T-helper 2 cell treated with Interferon-gamma antibody and Interleukin-4, amounts not matched to agents 100 ng/mL and 5 ng/mL, for 36 hours (primary cell): ENCODE measurements around the gene ZCCHC24. TPM values are rescaled to one million over a fixed set of nuclear protein-coding genes. Genes with fewer than 3 reads are reported as not detected.

ENCODE experiments used
- intact Hi-C: fragments of 100-400 bp; cut with micrococcal nuclease; formaldehyde crosslinking; loops from one replicate; pipeline ENCODE4 v1.15.1; 2023
- total RNA-seq: library from RNA; stranded (reverse); gene quantifications from 2 replicates; pipeline ENCODE4 v1.2.3, GENCODE V29; 2022

ZCCHC24 gene
- total RNA-seq, 1 donor from 2014 or later = 1.2 TPM

DNA sequence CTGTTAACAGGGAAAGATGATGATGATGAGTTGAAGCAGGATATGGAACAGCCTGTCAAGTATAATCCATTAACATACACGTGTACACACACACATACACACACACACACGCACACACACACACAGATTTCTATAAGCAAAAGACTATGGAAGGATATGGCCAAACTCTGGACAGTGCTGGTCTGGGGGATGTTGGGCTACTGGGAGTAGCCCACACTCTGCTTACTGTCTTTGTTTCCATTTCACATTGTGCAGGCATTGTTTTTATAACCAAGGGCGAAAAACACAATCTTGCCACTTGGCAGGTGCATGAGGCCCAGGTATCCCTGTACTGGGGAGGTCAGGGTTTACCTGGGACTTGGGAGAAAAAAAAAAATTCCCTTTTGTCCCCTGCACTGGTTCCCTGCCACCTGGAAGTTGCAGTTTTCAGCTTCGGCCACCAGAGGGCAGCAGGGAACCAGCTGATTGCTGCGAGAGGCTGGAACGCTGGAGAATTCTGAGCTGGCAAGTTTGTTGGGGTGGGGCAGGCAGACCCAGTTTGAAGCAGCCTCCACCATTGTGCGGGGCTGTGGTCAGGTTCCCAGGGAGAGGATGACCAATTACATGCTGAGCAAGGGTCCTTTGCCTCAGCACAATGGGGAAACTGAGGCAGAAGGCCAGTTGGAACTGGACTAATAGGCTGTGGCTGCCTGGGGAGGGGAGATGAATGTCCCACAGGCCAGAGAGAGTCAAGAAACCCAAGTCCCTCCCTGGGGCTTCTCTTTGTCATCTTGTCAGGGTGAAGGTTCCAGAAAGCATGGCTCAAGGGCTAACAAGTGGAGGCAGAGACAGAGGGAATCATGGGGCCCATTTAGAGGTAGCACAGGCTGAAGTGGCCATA is 70.9 kb downstream of the ZCCHC24 start:
- intact Hi-C loops = loop anchor here (1.0 to 2.0 kb wide), 2 partner anchors 93 to 112 kb away; no protein-coding TSS in a partner anchor

DNA sequence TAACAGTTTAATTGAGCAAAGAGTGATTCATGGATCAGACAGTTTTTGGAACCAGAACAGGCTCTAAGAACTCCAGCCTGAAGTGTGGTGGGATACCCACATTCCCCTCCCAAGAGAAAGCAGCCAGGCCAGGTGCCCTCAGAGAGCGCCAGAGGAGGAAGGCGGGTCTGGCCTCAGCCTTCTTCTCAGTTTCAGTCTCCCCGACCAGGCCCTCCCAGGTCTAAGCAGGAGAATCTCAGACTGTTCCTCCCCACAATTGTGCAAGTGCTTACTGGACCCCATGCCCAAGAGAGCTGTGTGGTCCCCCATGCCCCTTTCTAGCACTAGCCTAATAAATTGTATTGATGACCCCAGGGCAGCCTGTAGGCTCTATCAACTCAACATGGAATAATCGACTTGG is 72.6 kb downstream of the ZCCHC24 start:
- intact Hi-C loops = no loop called here

DNA sequence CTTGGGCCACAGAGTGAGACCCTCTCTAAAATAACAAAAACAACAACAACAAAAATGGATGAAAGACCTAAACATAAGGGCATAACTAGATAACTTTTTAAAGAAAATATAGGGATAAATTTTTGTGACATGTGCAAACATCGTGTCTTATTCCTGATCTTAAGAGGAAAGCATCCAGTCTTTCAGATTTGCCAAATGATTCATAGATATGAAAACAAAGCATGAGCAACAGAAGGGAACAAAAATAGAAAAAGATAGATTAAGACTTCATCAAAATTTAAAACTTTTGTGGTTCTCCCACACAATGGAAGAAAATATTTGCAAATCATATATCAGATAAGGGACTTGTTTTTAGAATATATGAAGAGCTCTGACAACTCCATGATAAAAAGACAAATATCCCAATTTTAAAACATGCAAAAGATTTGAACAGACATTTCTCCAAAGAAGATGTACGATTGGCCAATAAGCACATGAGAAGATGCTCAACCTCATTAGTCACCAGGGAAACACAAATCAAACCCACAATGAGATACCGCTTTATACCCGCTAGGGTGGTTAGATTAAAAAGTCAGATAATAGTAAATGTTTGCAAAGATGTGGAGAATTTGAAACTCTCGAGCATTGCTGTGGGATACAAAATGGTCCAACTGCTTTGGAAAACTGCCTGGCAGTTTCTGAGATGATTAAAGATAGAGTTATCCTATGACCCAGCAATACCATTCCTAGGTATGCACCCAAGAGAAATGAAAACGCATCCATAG is 77.8 kb downstream of the ZCCHC24 start:
- intact Hi-C loops = no loop called here

DNA sequence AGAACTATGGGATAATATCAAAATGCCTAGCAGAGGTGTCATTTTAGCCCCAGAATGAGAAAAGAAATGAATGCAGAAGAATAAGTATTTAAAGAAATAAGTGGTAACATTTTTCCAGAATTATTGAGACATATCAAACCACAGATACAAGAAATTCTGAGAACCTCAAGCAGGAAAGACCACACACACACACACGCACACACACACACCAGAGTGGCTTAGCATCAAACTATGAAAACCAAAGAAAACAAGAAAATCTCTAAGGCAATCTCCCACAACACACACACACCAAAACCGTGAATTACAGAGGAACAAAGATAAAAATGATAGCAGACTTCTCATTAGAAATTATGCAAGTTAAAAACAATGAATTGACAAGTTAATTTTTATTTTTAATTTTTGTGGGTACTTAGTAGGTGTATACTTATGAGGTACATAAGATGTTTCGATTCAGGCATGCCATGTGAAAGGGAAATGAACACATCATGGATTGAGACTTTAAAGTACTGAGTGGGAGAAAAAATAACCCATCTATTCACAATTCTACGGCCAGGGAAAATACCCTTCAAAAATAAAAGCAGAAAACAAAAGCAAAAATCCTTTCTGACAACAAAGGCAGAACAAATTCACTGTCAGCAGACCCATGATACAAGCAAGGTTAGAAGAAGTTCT is 83.6 kb downstream of the ZCCHC24 start:
- intact Hi-C loops = no loop called here

DNA sequence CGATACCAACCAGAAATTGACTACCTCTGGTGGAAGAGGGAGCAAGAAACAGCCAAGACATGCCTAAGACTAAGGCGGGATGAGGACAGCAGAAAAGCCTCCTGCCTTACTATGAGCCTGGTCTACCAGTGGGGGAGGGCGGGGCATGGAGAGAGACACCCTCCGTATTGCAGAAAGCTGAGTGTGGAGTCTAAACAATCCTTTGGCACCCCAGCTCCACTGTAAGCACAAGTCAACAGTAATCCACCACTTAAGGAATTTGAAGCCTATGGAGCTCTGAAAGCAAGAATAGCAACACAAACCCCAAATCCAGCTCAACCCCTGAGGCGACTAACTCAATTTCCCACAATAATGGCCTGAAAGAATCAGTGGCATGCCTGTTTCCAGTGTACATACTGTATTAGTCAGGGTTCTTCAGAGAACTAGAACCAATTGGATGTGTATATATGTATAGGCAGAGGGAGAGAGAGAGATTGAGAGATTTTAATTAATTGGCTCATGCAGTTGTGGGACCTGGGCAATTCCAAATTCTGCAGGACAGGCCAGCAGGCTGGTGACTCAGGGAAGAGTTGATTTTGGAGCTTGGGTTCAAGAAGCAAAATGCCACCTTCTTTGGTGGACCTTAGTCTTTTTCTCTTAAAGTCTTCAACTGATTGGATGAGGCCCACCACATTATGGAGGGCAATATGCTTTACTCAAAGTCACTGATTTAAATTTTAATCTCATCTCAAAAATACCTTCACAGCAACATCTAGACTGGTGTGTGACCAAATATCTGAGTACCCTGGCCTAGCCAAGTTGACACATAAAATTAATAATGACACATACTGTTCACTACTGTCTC is 84.7 kb downstream of the ZCCHC24 start:
- intact Hi-C loops = no loop called here

DNA sequence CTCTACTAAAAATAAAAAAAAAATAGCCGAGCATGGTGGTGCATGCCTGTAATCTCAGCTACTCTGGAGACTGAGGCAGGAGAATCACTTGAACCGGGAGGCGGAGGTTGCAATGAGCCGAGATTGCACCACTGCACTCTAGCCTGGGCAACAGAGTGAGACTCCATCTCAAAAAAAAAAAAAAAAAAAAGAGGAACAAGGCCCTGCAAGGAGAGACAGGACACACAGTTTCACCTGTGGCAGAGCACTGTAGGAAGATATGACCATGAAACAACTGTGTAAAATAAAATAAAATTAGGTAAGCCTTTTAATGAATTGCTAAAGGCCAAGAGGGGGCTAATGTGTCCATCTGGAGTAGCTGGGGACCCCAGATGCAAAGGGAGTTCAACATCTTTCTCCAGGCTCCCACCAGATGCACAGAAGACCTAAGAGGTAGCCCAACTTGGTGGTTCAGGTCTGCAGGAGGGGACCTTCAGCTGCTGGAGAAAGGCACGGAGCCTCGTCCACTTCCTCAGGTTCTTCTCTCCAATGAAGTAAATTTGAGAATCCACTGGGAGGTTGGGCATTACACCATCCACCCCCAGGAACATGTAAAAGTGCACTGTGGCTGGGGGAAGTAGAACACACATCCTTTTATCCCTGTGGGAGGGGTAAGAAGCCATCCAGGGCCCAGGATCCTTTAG is 85.5 kb downstream of the ZCCHC24 start:
- intact Hi-C loops = no loop called here

DNA sequence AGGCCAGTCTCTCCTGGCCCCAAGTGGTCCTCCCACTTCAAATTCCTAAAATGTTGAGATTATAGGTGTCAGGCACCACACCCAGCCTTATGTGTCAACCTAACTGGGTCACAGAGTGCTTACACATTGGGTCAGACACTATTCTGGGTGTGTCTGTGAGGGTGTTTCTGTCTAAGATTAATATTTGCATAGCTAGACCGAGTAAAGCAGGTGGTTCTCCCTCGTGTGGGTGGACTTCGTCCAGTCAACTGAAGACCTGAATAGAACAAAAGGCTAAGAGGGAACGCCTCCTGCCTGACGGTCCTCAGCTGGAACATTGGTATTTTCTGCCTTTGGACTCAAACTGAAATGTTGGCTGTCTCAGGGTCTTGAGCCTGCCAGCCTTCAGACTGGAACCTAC is 86.6 kb downstream of the ZCCHC24 start:
- intact Hi-C loops = no loop called here

DNA sequence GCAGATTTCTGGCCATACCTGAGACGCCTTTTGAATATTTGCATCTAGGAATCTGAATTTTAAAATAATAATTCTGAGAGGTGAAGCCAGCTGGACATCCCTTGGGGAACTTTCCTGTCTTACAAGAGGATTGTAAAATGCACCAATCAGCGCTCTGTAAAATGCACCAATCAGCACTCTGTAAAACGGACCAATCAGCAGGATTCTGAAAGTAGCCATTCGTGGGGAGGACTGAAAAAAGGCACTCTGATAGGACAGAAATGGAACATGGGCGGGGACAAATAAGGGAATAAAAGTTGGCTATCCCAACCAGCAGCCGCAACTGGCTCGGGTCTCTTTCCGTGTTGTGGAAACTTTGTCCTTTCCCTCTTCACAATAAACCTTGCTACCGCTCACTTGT is 88.2 kb downstream of the ZCCHC24 start:
- intact Hi-C loops = no loop called here

DNA sequence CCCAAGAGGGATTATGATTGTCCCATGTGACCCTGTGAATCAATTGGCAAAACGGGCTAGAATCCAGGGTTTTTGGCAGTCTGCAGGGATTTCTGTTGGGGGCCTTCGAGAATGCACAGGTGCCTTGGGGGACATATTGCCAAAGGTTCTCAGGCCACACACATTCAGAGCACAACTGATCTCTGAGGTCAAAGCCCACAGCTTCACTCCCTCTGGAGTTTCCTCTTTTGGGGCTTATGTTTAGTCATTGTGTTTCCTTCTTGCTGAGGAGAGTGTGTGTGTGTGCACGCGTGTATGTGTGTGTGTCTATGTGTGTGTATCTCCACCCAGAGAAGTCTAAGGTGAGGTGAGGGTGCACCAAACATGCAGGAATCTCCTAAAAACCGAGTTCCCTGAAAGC is 89.3 kb downstream of the ZCCHC24 start:
- intact Hi-C loops = no loop called here

DNA sequence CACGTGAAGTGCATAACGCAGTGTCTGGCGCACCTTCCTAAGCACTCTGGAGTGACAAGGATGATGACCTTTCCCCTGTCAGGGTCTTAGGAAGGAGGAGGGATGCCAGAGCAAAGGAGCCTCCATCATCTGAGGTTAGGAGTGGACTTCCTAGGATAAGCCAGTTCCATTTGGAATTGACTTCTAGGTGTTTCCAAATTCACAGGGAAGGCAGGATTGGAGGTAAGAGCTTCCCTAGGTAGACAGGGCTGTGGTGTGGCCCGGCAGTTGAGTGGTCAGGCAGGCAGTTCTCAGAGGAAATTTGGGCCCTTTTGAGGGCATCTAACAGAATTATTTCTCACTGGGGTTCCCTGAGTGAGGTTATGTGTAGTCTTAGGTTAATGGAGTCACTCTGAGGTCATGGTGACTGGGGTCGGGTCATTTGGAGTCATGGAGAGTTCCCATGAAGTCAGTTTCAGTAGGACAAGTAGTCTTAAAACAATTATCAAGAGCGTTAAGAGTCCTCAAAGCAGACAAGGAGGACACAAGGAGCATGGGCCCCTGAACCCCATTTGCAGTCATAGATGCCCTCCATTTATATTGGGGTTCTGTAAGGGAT is 89.9 kb downstream of the ZCCHC24 start:
- intact Hi-C loops = no loop called here

DNA sequence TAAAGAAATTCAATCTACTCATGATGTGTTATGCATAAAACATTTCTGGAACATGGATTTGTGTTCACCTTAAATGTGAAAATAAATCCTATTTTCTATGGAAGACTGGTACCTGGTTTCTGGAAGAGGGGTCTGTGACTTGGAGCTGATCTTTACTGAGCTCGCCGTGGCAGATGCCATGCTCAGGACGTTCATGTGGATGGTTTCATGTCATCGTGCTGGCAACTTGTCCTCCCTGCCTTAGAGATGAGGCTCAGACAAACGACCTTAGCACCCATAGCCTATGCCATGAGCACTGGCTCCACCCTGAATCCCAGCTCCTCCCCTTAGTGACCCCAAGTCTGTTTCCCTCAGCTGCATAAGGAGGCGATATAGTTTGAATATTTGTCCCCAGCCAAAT is 90.8 kb downstream of the ZCCHC24 start:
- intact Hi-C loops = no loop called here

DNA sequence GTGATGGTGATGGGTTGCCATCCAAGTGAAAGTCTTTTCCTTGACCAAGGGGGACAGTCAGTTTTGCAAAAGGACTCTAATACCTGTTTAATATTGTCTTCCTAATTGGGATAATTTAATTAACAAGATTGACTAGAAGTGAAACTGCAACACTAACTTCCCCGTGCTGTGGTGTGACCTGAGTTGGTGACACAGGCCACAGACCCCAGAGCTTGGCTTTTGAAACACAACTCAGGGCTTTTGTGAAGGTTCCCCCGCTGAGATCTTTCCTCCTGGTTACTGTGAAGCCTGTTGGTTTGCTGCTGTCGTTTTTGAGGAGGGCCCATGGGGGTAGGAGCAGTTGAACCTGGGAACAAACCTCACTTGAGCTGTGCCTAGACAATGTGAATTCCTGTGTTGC is 91.3 kb downstream of the ZCCHC24 start:
- intact Hi-C loops = no loop called here

DNA sequence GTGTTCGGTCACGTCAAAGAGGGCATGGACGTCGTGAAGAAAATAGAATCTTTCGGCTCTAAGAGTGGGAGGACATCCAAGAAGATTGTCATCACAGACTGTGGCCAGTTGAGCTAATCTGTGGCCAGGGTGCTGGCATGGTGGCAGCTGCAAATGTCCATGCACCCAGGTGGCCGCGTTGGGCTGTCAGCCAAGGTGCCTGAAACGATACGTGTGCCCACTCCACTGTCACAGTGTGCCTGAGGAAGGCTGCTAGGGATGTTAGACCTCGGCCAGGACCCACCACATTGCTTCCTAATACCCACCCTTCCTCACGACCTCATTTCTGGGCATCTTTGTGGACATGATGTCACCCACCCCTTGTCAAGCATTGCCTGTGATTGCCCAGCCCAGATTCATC is 91.7 kb downstream of the ZCCHC24 start:
- intact Hi-C loops = no loop called here

DNA sequence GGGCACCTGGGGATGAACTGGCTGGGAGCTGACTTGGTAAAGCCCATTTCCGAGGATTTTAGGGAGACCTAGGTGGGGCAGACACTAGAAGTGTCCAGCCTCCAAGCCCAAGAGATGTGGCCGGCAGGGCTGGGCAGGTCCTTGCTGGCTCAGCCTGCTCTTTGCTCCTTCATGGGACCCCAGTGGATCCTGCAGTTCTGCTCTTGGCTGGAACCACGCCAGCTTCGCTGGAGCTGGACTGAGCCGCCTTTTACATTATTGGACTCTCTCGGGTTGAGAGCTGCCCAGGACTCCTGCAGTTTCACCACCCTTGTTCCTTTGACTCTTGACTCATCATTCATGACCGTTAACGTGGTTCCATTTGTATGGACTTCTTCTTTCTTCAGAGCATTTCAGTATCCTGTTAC is 92.4 kb downstream of the ZCCHC24 start:
- intact Hi-C loops = no loop called here

DNA sequence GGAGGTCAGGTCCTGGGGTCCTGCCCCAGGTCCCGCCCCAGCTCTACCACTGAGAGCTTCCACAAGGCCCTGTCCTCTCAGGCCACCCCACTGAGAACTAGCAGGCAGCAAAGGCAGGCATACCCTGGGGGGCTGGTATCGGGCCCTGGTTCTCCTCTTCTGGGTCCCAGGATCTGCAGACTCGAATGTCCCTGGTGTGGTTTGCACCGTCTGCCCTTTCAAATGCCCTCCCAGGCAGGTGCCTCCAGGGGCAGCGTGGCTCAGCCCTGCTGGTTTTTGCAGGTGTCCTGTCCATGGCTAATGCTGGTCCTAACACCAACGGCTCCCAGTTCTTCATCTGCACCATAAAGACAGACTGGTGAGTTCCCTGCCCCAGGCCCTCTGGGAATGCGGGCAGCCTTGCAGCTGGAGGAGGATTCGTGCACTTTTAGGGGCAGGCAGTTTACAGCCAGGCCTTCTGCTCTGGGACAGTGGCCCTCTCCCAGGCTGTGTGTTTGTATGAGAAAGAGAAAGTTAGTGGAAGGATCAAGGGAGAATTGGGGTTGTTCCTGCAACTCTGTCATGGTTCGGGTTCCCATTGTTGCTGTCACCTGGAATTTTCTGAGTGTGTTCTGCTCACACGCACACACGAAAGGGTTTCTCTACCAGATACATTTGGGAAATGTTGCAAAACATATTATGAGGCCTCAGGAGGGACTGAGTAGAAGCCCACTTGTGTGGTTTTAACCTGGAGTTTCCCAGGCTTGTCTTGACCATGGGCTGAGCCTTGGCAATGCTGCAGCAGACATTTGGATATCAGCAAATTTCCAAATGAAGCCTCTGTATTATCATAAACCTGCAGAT is 93.2 kb downstream of the ZCCHC24 start:
- intact Hi-C loops = no loop called here

DNA sequence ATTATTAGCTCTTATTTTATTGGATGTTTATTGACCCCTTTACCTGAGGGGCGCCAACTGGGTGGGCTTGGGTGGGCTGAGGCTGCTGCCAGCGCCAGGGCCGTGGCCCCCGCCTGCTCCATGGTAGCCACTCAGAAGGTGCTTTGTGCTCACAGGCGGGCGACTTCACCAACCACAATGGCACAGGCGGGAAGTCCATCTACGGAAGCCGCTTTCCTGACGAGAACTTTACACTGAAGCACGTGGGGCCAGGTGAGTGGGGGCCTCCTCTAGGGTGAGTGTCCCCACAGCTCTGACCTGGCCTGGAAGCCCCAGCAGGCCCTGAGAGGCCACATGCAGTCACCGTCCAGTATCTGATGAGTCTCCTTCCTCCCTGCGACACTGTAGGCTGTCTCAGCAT is 94.1 kb downstream of the ZCCHC24 start:
- intact Hi-C loops = no loop called here

DNA sequence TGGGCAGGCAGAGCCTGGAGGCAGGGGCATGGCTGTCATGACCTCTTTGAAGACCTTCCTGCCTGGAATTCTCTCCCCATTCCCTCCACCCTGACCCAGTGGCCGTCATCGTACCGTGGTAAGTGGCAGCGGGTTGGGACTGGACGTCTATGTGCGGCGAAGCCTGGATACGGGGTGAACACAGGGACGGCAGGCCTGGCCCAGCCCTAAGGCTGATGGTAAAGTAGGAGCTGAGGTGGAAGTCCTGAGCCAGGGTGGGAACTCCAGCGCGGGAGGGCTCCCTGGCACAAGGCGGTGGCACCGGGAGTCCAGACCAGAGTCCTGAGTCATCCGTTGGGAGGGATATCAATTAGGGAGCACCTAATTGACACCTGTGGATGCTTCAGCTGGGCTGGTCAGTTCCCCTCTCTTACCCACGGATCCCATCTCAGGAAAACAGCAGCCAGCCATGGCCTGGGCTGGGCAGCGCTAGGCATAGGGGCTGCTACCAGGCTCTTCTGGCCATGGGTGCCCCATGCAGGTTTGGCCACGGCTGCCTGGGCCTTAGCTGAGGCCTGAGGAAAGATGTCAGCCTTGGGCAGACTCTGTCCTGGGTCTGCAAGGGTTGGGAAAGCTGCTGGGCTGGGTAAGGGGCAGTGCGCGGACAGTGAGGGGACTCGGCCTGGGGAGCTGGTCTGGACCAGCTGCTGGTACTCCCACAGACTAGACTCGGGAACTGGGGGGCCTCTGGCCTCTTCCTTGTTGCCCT is 94.8 kb downstream of the ZCCHC24 start:
- intact Hi-C loops = no loop called here

DNA sequence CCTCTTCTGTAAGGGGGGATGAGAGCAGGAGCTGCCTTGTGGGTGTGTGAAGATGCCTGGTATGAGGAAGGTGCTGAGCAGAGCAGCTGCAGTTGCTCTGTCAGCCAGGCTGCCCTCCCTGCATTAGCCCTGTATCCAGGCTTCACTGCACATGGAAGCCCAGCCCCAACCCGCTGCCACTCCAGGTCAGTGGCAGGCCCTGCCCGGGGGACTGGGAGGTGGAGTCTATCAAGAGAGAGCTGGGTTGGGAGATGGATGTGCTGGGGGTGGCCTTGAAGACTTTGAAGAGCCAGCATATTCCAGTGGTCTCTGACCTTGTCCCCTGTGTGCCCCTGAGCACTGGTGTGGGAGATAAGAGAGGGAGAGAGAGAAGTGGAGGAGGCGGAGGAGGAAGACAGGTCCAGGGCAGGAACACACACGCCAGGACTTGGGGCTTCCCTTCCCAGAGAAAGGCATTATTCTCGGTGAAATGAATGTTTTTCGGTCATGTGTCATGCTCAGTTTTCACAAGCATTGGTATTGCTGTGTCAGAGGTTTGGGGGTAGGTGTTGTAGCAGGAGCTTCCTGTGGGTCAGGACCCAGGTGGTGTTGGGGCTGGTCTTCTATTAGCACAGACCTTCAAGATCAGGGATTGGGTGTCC is 95.5 kb downstream of the ZCCHC24 start:
- intact Hi-C loops = loop anchor here (2.0 to 10.0 kb wide), 3 partner anchors 285 to 1315 kb away; partner anchors contain the start of genes ANXA11, RPS24 and ZMIZ1
